GM12873 (cell line): ENCODE measurements around the gene GCH1.

Experiments used
- TF ChIP-seq, protein P1 (sequence below): IDR thresholded peaks from 2 replicates; pipeline ENCODE4 v1.5.1; 2012; ENCODE audit warnings: low read depth, mild to moderate bottlenecking, moderate library complexity, low read length, control low read depth; ENCODE audit not compliant: insufficient read depth; ENCODE audit errors: missing control alignments

Gene GCH1

DNA sequence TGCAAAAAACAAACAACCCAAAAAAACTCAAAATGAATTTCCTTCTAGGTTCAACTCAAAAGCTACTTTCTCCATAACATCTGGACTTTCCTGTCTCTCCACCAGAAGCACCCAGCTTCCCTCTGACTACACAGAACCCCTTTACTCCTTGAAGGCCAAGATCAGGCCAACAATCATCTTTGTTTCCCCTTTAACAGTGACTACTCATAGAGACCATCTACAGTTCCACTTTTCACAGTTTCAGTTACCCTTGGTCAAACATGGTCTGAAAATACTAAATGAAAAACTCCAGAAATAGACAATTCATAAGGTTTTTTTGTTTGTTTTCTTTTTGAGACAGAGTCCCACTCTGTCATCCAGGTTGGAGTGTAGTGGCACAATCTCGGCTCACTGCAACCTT, 11.8 kb downstream of the GCH1 start:
- TF ChIP-seq, protein P1, sequence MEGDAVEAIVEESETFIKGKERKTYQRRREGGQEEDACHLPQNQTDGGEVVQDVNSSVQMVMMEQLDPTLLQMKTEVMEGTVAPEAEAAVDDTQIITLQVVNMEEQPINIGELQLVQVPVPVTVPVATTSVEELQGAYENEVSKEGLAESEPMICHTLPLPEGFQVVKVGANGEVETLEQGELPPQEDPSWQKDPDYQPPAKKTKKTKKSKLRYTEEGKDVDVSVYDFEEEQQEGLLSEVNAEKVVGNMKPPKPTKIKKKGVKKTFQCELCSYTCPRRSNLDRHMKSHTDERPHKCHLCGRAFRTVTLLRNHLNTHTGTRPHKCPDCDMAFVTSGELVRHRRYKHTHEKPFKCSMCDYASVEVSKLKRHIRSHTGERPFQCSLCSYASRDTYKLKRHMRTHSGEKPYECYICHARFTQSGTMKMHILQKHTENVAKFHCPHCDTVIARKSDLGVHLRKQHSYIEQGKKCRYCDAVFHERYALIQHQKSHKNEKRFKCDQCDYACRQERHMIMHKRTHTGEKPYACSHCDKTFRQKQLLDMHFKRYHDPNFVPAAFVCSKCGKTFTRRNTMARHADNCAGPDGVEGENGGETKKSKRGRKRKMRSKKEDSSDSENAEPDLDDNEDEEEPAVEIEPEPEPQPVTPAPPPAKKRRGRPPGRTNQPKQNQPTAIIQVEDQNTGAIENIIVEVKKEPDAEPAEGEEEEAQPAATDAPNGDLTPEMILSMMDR, result no peak

- TF ChIP-seq, protein P1, result no peak
These were observed 12.7 kb downstream of the GCH1 start for GRCh38 chr14:54889919-54890318.

GRCh38 chr14:54882521-54882920, 20.1 kb downstream of the GCH1 start:
- TF ChIP-seq, protein P1, result no peak

DNA sequence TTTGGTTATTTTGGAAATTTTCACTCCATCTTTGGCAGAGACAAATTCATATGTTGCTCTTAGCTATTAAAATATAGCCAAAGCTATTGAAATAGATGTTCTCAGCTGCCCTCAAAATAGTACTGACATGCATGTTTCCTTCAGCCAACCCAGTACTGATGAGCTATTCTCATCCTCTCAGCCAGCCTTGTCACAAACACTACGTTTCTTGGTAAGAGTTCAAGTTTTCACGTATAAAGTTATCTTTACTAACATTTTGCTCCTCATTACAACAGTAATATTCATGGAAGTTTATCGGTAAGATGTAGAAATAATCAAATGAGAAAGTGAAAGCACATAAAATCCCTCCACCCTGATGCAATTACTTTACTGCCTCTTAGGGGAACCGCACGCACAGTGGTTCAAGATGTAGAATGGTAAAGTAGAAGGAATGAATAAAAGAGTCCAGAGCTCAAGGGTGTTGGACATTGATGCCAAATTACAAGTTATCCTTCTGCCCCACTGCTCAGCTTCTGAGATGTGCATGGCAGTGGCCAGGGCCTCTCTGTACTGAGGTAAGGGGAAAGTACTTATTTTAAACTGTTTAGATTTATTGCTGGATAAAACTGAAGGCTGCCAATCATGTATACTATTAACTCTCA, 20.7 kb downstream of the GCH1 start:
- TF ChIP-seq, protein P1, result no peak

GRCh38 chr14:54881235-54881760, 21.3 kb downstream of the GCH1 start:
- TF ChIP-seq, protein P1, result no peak

GRCh38 chr14:54877703-54878021, 25.0 kb downstream of the GCH1 start:
- TF ChIP-seq, protein P1, result no peak

DNA sequence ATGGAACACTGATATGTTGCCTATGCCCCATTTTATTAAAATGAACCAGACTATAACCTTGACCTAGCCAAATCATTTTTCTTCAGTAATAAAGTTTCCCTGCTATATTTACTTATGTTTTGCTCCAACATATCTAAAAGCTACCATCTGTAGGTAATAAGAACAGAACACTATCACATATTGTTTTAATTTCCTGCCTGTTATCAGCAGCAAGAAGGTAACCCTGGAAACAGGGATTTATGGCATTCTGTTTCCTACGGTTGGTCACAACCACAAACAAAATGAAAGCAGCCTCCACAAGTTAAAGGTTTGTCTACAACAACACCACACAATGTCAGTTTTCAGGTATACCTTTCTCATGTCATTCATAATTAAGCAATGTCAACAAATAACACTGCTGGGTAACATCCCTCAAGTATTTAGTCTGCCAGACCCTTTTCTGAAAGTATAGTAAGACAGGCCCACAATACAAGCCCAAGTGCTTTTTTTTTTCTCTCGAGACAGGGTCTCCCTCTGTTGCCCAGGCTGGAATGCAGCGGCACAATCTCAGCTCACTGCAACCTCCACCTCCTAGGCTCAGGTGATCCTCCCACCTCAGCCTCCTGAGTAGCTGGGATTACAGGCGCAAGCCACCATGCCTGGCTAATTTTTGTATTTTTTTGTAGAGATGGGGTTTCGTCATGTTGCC, 25.5 kb downstream of the GCH1 start:
- TF ChIP-seq, protein P1, result no peak
